Endodermal cell (in vitro differentiated cells): ENCODE results near the gene BEAN1. TPM values are rescaled to one million over a fixed set of nuclear protein-coding genes. Genes with fewer than 3 reads are reported as not detected.

Experiments
- DNase-seq: peaks from one replicate; pipeline ENCODE4 v3.0.0-alpha.2; 2017
- H3K27ac ChIP-seq: 2 replicates; pipeline ENCODE4 v1.5.1; 2013; ENCODE audit warnings: mild to moderate bottlenecking, low read depth, low read length, moderate library complexity
- H3K27me3 ChIP-seq: 2 replicates; pipeline ENCODE4 v1.6.1; 2013; ENCODE audit warnings: mild to moderate bottlenecking, low read length, moderate library complexity; ENCODE audit not compliant: insufficient read depth, control insufficient read depth, poor library complexity, severe bottlenecking
- H3K36me3 ChIP-seq: 2 replicates; pipeline ENCODE4 v1.7.0; 2013; ENCODE audit warnings: mild to moderate bottlenecking, low read length, moderate library complexity; ENCODE audit not compliant: control insufficient read depth, insufficient read depth
- H3K4me1 ChIP-seq: one replicate; pipeline ENCODE4 v1.7.0; 2013; ENCODE audit warnings: low read length; ENCODE audit not compliant: control insufficient read depth, insufficient read depth
- H3K4me3 ChIP-seq: 2 replicates; pipeline ENCODE4 v1.5.1; 2013; ENCODE audit warnings: mild to moderate bottlenecking, low read length, moderate library complexity
- H3K9ac ChIP-seq: 2 replicates; pipeline ENCODE4 v1.6.1; 2013; ENCODE audit warnings: mild to moderate bottlenecking, low read length, moderate library complexity; ENCODE audit not compliant: poor library complexity, severe bottlenecking; ENCODE audit errors: extremely low read depth
- H3K9me3 ChIP-seq: 2 replicates; pipeline ENCODE4 v1.6.1; 2013; ENCODE audit warnings: mild to moderate bottlenecking, low read length, moderate library complexity; ENCODE audit not compliant: control insufficient read depth
- H3K27ac Mint-ChIP-seq: 2 replicates; pipeline ENCODE4 v1.8.0; 2020; ENCODE audit warnings: mixed read lengths
- H3K27me3 Mint-ChIP-seq: 2 replicates; pipeline ENCODE4 v1.8.0; 2021; ENCODE audit warnings: mild to moderate bottlenecking, mixed read lengths; ENCODE audit not compliant: insufficient read depth
- H3K36me3 Mint-ChIP-seq: 2 replicates; pipeline ENCODE4 v1.8.0; 2020; ENCODE audit warnings: low read depth, mixed read lengths
- H3K4me1 Mint-ChIP-seq: 2 replicates; pipeline ENCODE4 v1.8.0; 2020; ENCODE audit warnings: mixed read lengths
- H3K4me3 Mint-ChIP-seq: 2 replicates; pipeline ENCODE4 v1.8.0; 2020; ENCODE audit warnings: mild to moderate bottlenecking, moderate library complexity, mixed read lengths
- H3K9me3 Mint-ChIP-seq: 2 replicates; pipeline ENCODE4 v1.8.0; 2020; ENCODE audit warnings: mild to moderate bottlenecking, mixed read lengths
- CTCF ChIP-seq: fragments of 200-600 bp; sonication (generic); conservative IDR thresholded peaks from 2 replicates; pipeline ENCODE4 v1.5.0; 2021; ENCODE audit warnings: antibody characterized with exemption, mild to moderate bottlenecking
- WGBS, 2 experiments: methylation state at CpG; one replicate each; pipeline versions ENCODE4 v1.1.5 to v1.1.7; 2013; ENCODE audit warnings: missing lambda C conversion rate in 2 of 2, mixed read lengths in 1 of 2; ENCODE audit not compliant: insufficient coverage in 1 of 2, insufficient read length in 1 of 2; 5-methylcytosine and 5-hydroxymethylcytosine counted together
- total RNA-seq, 2 donors: library from RNA; stranded (reverse); fragmentation: NEBNext Ultra II Directional in 1 of 2; extraction: Animal tissue kit (Norgen Biotek cat#: 25700) in 1 of 2; gene quantifications; 2 replicates in 1 of 2; 3 replicates in 1 of 2; pipeline ENCODE4 v1.2.1, GENCODE V29; 2021

Gene BEAN1
- total RNA-seq, 2 donors from 2014 or later, result 0.18 TPM; not detected in 1

- Mint-ChIP-seq H3K4me3 (no peak overlapping the region), H3K27me3 (peaks cover 38% of the 10 kb centered on the region), H3K9me3 (peaks cover 8% of the 10 kb centered on the region), H3K36me3 (no peaks in the 10 kb centered on the region), H3K27ac (no peak overlapping the region), H3K4me1 (no peaks in the 10 kb centered on the region)
- Histone ChIP-seq H3K4me3 (no peak overlapping the region), H3K36me3 (no peaks in the 10 kb centered on the region), H3K27ac (no peak overlapping the region), H3K27me3 (no peaks in the 10 kb centered on the region), H3K9ac (no peak overlapping the region), H3K4me1 (no peaks in the 10 kb centered on the region), H3K9me3 (peaks cover 17% of the 10 kb centered on the region)
- no peak for TF ChIP-seq CTCF
- 81 to 100% methylated on average over 1 of the region's 1 CpG for WGBS, 2 experiments
- no peak for DNase-seq
These were observed 12.2 kb upstream of the BEAN1 start for GRCh38 chr16:66414891-66415290.

- Mint-ChIP-seq H3K27me3 (peaks cover 44% of the 10 kb centered on the region), H3K4me3 (no peak overlapping the region), H3K27ac (no peak overlapping the region), H3K9me3 (peaks cover 8% of the 10 kb centered on the region), H3K36me3 (no peaks in the 10 kb centered on the region), H3K4me1 (no peaks in the 10 kb centered on the region)
- Histone ChIP-seq H3K4me3 (no peak overlapping the region), H3K36me3 (no peaks in the 10 kb centered on the region), H3K27ac (no peak overlapping the region), H3K27me3 (peaks cover 11% of the 10 kb centered on the region), H3K4me1 (no peaks in the 10 kb centered on the region), H3K9ac (no peak overlapping the region), H3K9me3 (peaks cover 17% of the 10 kb centered on the region)
- no peak for TF ChIP-seq CTCF
- no peak for DNase-seq
- 100% methylated on average over 1 of the region's 1 CpG; no CpG with 5 or more reads in 1 of the 2 experiments for WGBS, 2 experiments
These were observed 11.0 kb upstream of the BEAN1 start for GRCh38 chr16:66416136-66416535.

- peaks cover 16% of the 10 kb centered on the region for H3K9me3 ChIP-seq
- no peaks in the 10 kb centered on the region for H3K36me3 Mint-ChIP-seq
- H3K27me3 Mint-ChIP-seq, result peaks cover 51% of the 10 kb centered on the region
- WGBS, 2 experiments, result 86 to 94% methylated on average over 7 to 9 of the region's 9 CpGs
- H3K36me3 ChIP-seq, result no peaks in the 10 kb centered on the region
- peaks cover 8% of the 10 kb centered on the region for H3K9me3 Mint-ChIP-seq
- H3K27me3 ChIP-seq, result peaks cover 20% of the 10 kb centered on the region
- no peaks in the 10 kb centered on the region for H3K4me1 Mint-ChIP-seq
- H3K4me1 ChIP-seq, result no peaks in the 10 kb centered on the region
- TF ChIP-seq CTCF, result no peak
- H3K27ac Mint-ChIP-seq, result no peak overlapping the region
- H3K4me3 ChIP-seq, result no peak overlapping the region
- H3K4me3 Mint-ChIP-seq, result no peak overlapping the region
- H3K9ac ChIP-seq, result no peak overlapping the region
- no peak for DNase-seq
- no peak overlapping the region for H3K27ac ChIP-seq
These were observed 10.0 kb upstream of the BEAN1 start for GRCh38 chr16:66416939-66417700.
